AG20443 (cell line): ENCODE data around the gene SINHCAF.

ENCODE experiments used
- DNase-seq: peaks from one replicate; pipeline ENCODE4 v3.0.0; 2012; ENCODE audit warnings: low spot score, mixed read lengths

The SINHCAF gene

GRCh38 chr12:31233061-31233730, 92.8 kb downstream of the SINHCAF start:
- no peak for DNase-seq

- no peak for DNase-seq
These were observed 93.5 kb downstream of the SINHCAF start for GRCh38 chr12:31232361-31232965.

- no peak for DNase-seq
These were observed 94.2 kb downstream of the SINHCAF start for GRCh38 chr12:31231611-31232360.
